ENCODE results near the gene RANBP3. TPM values are rescaled to one million over a fixed set of nuclear protein-coding genes. Genes with fewer than 3 reads are reported as not detected.
A peak's percentile ranks its signal among the peaks of the same experiment; 100 is the strongest.

The RANBP3 gene
- total RNA-seq, 2 experiments from 2014 or later: 74.3 to 90.2 TPM

DNA sequence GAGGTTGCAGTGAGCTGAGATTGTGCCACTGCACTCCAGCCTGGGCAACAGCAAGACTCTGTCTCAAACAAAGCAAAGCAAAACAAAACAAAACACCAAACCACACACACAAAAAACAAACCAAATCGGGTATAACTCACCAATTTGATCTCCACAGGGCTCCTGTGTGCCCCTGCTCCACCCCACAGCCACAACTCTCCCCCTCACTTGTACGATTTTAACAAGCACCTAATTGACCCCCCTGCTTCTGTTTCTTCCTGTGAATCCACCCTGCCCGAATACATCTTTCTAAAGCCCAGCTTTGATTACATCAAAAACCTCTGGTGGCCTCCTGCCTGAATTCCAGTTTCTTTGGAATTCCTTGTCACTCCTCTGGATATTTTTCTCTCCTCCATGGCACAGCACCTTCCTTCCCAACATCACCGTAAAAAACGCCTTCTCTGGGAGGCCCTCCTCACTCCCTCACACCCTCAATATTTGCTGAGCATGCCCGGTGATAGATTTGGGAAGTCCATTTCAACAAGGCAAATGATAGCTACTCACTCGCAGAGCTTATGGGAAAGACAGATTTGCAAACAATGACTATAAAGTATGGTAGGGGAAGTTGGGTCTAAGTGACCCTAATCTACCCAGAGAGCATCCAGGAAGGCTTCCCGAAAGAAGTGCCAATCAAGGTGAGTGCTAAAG lies 11.6 kb upstream of the RANBP3 start:
- CTCF ChIA-PET (ENCODE audit: unreplicated experiment): no interaction called here
- no peaks in the 10 kb centered on the region for H3K36me3 ChIP-seq (ENCODE audit: insufficient read depth, low read length)
- peaks cover 5% of the 10 kb centered on the region for H3K4me1 ChIP-seq (ENCODE audit: insufficient read depth, low read length, poor library complexity, severe bottlenecking)
- H3K79me2 ChIP-seq (ENCODE audit: insufficient read depth, low read depth, low read length): no peaks in the 10 kb centered on the region
- intact Hi-C loops (cut with micrococcal nuclease; ENCODE audit: unreplicated experiment): no loop called here
- TF ChIP-seq, protein P1, sequence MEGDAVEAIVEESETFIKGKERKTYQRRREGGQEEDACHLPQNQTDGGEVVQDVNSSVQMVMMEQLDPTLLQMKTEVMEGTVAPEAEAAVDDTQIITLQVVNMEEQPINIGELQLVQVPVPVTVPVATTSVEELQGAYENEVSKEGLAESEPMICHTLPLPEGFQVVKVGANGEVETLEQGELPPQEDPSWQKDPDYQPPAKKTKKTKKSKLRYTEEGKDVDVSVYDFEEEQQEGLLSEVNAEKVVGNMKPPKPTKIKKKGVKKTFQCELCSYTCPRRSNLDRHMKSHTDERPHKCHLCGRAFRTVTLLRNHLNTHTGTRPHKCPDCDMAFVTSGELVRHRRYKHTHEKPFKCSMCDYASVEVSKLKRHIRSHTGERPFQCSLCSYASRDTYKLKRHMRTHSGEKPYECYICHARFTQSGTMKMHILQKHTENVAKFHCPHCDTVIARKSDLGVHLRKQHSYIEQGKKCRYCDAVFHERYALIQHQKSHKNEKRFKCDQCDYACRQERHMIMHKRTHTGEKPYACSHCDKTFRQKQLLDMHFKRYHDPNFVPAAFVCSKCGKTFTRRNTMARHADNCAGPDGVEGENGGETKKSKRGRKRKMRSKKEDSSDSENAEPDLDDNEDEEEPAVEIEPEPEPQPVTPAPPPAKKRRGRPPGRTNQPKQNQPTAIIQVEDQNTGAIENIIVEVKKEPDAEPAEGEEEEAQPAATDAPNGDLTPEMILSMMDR (conservative IDR thresholded peaks at IDR 0.05; ENCODE audit: low read length): no peak
- no peak for TF ChIP-seq EZH2phosphoT487 (IDR thresholded peaks at IDR 0.05; ENCODE audit: borderline replicate concordance, low read depth, low read length)
- H4K20me1 ChIP-seq (ENCODE audit: insufficient read depth, low read length): no peaks in the 10 kb centered on the region
- H3K4me2 ChIP-seq (ENCODE audit: low read length): no peak overlapping the region
- DNase-seq (ENCODE audit: low spot score): no peak
- H3K27ac ChIP-seq (ENCODE audit: low read depth, low read length, poor library complexity, severe bottlenecking): no peak overlapping the region
- H3K9me3 ChIP-seq (ENCODE audit: low read length): no peaks in the 10 kb centered on the region
- H3K9me2 ChIP-seq (ENCODE audit: insufficient read depth, low read length): no peaks in the 10 kb centered on the region
- POLR2A ChIA-PET: interaction anchor here (1.3 kb wide), 1 partner anchor 10 kb away, joined by 4 read pairs; no protein-coding TSS in a partner anchor
- no TSS peak for BruUV-seq (replicated peaks)
- H2AFZ ChIP-seq (ENCODE audit: low read length): no peak overlapping the region
- H3K4me3 ChIP-seq (ENCODE audit: low read depth, low read length, poor library complexity, severe bottlenecking): no peak overlapping the region

DNA sequence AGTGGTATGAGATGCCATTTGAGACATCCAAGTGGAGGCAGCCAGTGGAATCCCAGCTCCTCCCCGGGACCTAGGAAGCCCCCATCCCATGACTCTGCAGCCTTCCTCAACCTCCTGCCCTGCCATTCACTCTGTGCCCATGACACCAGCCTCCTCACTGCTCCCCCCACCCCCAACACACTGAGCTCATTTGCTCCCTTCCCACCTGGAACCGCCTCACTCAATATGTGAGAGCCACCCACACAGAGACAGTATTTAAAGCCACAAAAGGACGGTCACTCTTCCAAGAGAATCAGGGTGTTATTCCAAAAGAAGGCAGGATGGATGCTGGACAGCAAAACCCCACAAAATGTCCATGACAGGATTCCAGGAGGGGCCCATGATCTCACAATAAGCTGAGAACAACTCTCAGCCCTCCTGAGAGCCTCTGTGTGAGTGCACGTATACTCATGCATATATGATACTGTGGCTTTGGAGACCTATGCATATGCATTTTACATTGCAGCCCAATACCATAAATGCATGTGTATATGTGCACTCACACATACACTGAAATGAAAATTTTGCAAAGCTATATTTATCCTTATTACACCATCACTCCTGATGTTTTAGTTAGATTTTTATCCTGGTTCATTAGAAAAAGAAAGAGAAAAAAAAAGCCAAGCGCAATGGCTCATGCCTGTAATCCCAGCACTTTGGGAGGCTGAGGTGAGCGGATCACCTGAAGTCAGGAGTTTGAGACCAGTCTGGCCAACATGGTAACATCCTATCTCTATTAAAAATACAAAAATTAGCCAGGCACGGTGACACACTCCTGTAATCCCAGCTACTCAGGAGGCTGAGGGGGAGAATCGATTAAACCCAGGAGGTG lies 10.8 kb upstream of the RANBP3 start:
- no peak for TF ChIP-seq EZH2phosphoT487 (IDR thresholded peaks at IDR 0.05; ENCODE audit: borderline replicate concordance, low read depth, low read length)
- TF ChIP-seq, protein P1 (conservative IDR thresholded peaks at IDR 0.05; ENCODE audit: low read length): no peak
- Histone ChIP-seq H3K27ac (ENCODE audit: low read depth, low read length, poor library complexity, severe bottlenecking) (no peak overlapping the region), H3K9me2 (ENCODE audit: insufficient read depth, low read length) (no peaks in the 10 kb centered on the region), H3K4me3 (ENCODE audit: low read depth, low read length, poor library complexity, severe bottlenecking) (no peak overlapping the region), H2AFZ (ENCODE audit: low read length) (no peak overlapping the region), H4K20me1 (ENCODE audit: insufficient read depth, low read length) (no peaks in the 10 kb centered on the region), H3K36me3 (ENCODE audit: insufficient read depth, low read length) (no peaks in the 10 kb centered on the region), H3K79me2 (ENCODE audit: insufficient read depth, low read depth, low read length) (no peaks in the 10 kb centered on the region), H3K4me1 (ENCODE audit: insufficient read depth, low read length, poor library complexity, severe bottlenecking) (peaks cover 5% of the 10 kb centered on the region), H3K9me3 (ENCODE audit: low read length) (no peaks in the 10 kb centered on the region), H3K4me2 (ENCODE audit: low read length) (no peak overlapping the region)
- ChIA-PET CTCF (ENCODE audit: unreplicated experiment) (interaction anchor here (0.6 kb wide), 1 partner anchor 189 kb away, joined by 3 read pairs; no protein-coding TSS in a partner anchor), POLR2A (interaction anchor here (1.3 kb wide), 1 partner anchor 9 kb away, joined by 4 read pairs; no protein-coding TSS in a partner anchor)
- intact Hi-C loops (cut with micrococcal nuclease; ENCODE audit: unreplicated experiment): no loop called here
- BruUV-seq (replicated peaks): no TSS peak
- DNase-seq (ENCODE audit: low spot score): peak; percentile 44
